ENCODE measurements around the gene CD37.

DNA sequence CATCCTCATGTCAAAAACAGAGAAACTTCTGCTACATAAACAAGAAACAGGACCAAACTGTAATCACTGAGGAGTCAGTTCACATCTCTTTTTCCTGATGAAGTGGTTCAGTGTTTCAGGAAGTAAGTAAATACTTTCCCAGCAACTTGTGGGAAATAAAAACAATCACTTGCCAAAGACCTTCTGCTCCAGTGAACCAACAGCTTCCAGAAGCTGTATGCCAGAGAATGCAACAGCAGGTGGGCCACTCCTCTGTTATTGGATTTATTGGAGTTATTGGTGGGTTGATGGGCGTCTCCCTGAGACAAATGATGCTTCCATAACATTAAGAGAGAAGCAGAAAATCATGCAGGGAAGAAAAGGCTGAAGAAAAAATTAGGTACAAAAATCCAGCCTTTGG is 20.1 kb upstream of the CD37 start:
- TF ChIP-seq TCF4 (CRISPR knock-in tag; IDR thresholded peaks at IDR 0.05; ENCODE audit: borderline replicate concordance) (no peak), PATZ1 (CRISPR knock-in tag; IDR thresholded peaks at IDR 0.05; ENCODE audit: borderline replicate concordance) (no peak)

Measured in SK-N-SH treated with all-trans-retinoic acid at 6 μM for 48 hours (cell line).